ENCODE measurements around the gene SULF2.

SULF2 gene

DNA sequence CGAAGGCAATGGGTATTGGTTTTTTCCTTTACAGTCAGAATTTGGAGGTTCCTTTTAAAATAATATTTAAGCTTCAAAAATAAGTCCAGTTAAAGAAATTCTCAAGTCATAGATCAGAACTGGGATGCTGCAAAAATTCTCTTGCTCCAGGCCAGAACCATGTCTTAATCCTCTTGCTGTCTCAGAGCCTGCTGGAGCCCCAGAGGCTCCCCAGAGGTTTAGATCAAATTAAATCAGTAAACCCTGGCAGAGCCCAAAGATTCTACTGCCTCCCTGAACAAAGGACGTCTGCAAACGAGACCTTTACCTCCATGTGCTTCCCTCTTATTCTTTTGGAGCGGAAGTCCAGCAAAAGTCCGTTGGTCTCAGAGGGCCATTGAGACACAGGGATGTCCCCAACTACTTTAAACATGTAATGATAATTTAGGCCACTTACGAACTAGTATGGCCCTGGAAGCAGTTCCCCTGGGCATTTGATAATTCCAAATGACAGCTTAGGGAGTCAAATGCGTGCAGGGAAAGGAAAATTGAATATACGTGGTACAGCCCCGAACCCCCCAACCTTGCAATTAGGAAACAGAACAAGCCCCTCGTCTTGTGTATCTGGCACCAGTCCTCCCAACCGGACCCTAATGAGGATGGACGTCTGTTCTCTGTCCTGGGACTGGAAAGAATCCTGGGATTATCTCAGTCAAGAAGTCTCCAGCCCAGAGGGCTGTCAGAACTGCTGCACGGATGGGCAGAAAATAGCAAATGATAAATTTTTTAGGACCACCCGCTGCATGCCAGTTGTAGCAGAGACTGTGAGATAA lies 31.5 kb downstream of the SULF2 start:
- Histone ChIP-seq H3K4me3 (replicated peaks; ENCODE audit: insufficient read depth, low read length) (no peak overlapping the region), H3K27me3 (ENCODE audit: insufficient read depth, poor library complexity, severe bottlenecking) (no peaks in the 10 kb centered on the region), H3K27ac (replicated peaks) (no peak overlapping the region)
- DNase-seq (ENCODE audit: low read depth in 1 of 2, low spot score in 1 of 2) = no peak
- TF ChIP-seq, protein P1, sequence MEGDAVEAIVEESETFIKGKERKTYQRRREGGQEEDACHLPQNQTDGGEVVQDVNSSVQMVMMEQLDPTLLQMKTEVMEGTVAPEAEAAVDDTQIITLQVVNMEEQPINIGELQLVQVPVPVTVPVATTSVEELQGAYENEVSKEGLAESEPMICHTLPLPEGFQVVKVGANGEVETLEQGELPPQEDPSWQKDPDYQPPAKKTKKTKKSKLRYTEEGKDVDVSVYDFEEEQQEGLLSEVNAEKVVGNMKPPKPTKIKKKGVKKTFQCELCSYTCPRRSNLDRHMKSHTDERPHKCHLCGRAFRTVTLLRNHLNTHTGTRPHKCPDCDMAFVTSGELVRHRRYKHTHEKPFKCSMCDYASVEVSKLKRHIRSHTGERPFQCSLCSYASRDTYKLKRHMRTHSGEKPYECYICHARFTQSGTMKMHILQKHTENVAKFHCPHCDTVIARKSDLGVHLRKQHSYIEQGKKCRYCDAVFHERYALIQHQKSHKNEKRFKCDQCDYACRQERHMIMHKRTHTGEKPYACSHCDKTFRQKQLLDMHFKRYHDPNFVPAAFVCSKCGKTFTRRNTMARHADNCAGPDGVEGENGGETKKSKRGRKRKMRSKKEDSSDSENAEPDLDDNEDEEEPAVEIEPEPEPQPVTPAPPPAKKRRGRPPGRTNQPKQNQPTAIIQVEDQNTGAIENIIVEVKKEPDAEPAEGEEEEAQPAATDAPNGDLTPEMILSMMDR (IDR thresholded peaks at IDR 0.05; ENCODE audit: insufficient read depth, low read length) = no peak
- TF ChIP-seq, protein P2, sequence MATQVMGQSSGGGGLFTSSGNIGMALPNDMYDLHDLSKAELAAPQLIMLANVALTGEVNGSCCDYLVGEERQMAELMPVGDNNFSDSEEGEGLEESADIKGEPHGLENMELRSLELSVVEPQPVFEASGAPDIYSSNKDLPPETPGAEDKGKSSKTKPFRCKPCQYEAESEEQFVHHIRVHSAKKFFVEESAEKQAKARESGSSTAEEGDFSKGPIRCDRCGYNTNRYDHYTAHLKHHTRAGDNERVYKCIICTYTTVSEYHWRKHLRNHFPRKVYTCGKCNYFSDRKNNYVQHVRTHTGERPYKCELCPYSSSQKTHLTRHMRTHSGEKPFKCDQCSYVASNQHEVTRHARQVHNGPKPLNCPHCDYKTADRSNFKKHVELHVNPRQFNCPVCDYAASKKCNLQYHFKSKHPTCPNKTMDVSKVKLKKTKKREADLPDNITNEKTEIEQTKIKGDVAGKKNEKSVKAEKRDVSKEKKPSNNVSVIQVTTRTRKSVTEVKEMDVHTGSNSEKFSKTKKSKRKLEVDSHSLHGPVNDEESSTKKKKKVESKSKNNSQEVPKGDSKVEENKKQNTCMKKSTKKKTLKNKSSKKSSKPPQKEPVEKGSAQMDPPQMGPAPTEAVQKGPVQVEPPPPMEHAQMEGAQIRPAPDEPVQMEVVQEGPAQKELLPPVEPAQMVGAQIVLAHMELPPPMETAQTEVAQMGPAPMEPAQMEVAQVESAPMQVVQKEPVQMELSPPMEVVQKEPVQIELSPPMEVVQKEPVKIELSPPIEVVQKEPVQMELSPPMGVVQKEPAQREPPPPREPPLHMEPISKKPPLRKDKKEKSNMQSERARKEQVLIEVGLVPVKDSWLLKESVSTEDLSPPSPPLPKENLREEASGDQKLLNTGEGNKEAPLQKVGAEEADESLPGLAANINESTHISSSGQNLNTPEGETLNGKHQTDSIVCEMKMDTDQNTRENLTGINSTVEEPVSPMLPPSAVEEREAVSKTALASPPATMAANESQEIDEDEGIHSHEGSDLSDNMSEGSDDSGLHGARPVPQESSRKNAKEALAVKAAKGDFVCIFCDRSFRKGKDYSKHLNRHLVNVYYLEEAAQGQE (IDR thresholded peaks at IDR 0.05; ENCODE audit: insufficient replicate concordance, low read depth) = no peak

GRCh38 chr20:47751449-47751848 lies 33.8 kb downstream of the SULF2 start:
- DNase-seq (ENCODE audit: low read depth in 1 of 2, low spot score in 1 of 2) = peak in 1 of 2 experiments; percentile 32
- Histone ChIP-seq H3K27ac (replicated peaks) (no peak overlapping the region), H3K27me3 (ENCODE audit: insufficient read depth, poor library complexity, severe bottlenecking) (no peaks in the 10 kb centered on the region), H3K4me3 (replicated peaks; ENCODE audit: insufficient read depth, low read length) (no peak overlapping the region)
- TF ChIP-seq, protein P1 (IDR thresholded peaks at IDR 0.05; ENCODE audit: insufficient read depth, low read length) = no peak
- TF ChIP-seq, protein P2 (IDR thresholded peaks at IDR 0.05; ENCODE audit: insufficient replicate concordance, low read depth) = no peak
- TF ChIP-seq POLR2AphosphoS5 (IDR thresholded peaks at IDR 0.05; ENCODE audit: low read depth) (no peak), SPI1 (IDR thresholded peaks at IDR 0.05; ENCODE audit: borderline replicate concordance, low read depth) (no peak), GABPA (IDR thresholded peaks at IDR 0.05; ENCODE audit: low read depth) (no peak)

GRCh38 chr20:47749339-47749738 lies 35.9 kb downstream of the SULF2 start:
- DNase-seq (ENCODE audit: low read depth in 1 of 2, low spot score in 1 of 2) = no peak
- H3K27me3 ChIP-seq (ENCODE audit: insufficient read depth, poor library complexity, severe bottlenecking) = no peaks in the 10 kb centered on the region
- 0 out of 2 replicates have a peak overlapping the region, but pooled peaks have one; percentile 38 for H3K27ac ChIP-seq (replicated peaks)
- TF ChIP-seq, protein P1 (IDR thresholded peaks at IDR 0.05; ENCODE audit: insufficient read depth, low read length) = no peak
- no peak for TF ChIP-seq GABPA (IDR thresholded peaks at IDR 0.05; ENCODE audit: low read depth)
- TF ChIP-seq POLR2AphosphoS5 (IDR thresholded peaks at IDR 0.05; ENCODE audit: low read depth) = no peak
- no peak for TF ChIP-seq SPI1 (IDR thresholded peaks at IDR 0.05; ENCODE audit: borderline replicate concordance, low read depth)
- TF ChIP-seq, protein P2 (IDR thresholded peaks at IDR 0.05; ENCODE audit: insufficient replicate concordance, low read depth) = no peak
- H3K4me3 ChIP-seq (replicated peaks; ENCODE audit: insufficient read depth, low read length) = no peak overlapping the region
